Kidney glomerular epithelial cell (primary cell): ENCODE data around the gene MTFR1L.

Source experiments
- DNase-seq: peaks from one replicate; lab custom pipeline; 2025; lab: John Stamatoyannopoulos, UW

Gene MTFR1L

DNA sequence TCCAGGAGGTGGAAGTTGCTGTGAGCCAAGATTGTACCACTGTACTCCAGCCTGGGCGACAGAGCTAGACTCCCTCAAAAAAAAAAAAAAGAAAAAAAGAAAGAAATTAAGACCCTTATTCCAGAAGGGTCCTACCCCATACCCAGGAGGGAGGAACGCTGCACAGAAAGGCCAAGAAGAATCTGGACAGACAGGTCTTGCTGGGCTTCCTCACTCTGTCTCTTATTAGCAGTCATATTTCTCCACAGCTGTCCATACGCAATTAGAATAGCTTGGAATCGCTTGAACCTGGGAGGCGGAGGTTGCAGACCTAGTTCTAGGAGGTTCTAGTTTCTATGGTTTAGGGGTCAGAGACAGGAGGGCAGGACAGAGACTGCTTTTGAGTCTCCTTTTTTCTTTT is 58.9 kb downstream of the MTFR1L start:
- no peak for DNase-seq

DNA sequence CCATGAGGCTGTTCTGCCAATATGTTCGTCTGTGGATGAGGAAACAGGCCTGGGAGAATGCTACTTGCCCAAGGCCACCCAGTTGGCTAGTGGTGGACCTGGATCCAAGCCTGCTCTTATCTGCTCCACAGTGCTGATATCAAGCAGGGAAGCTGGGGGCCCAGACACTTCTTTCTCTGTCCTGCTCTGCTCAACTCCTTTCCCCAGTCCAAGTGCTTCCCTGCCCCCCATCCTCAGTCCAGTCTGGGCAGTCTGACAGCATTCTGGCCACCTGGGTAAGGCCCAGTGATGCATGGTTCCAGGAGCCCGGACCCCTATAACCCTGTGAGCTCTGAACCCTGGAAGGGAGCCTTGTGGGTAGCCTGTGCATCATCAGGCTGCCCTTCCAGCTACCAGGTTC is 59.9 kb downstream of the MTFR1L start:
- no peak for DNase-seq

DNA sequence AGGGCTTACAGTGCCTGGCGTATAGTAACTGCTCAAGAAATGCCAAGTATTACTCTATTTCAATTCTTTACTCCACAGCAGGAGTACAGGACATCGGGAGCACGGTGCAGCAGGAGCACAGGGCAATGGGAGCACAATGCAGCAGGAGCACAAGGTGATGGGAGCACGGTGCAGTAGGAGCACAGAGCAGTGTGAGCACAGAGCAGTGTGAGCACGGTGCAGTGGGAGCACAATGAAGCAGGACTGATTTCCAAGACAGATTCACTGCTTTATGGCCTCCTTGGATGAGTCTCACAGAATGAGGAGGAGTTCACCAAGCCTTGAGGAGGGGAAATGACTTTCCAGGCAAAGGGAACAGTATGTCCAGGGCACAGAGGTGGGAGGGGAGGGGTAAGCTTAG is 60.8 kb downstream of the MTFR1L start:
- no peak for DNase-seq

DNA sequence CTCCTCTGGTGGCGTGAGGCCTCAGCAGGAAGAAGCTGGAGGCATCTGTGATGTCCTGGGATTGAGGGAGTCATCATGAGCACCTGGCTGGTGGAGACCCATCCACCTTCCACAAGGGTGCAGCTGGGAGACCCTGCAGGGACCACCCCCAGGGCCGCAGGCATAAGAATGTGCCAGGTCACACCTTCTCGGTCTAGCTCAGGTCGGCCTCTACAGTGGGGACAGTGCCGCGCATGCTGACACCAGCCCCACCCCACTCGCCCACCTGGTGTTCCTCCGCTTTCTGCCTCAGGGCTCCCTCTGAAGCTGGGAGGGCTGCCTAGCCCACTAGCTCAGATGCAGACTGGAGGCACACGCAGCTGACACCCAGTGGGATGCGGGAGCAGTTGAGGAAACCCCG is 61.5 kb downstream of the MTFR1L start:
- no peak for DNase-seq
